HEK293 (cell line): ENCODE measurements around the gene SHC4.
A peak's percentile ranks its signal among the peaks of the same experiment; 100 is the strongest.

Experiments
- CTCF ChIA-PET: fragments of 350-600 bp; formaldehyde crosslinking; extraction: SDS; loops from one replicate; lab custom pipeline; 2021; ENCODE audit warnings: antibody characterized with exemption; lab: Yijun Ruan, JAX
- POLR2A ChIA-PET: fragments of 300-600 bp; formaldehyde crosslinking; extraction: SDS; loops from one replicate; lab custom pipeline; 2020; ENCODE audit warnings: antibody characterized with exemption, inconsistent platforms; lab: Yijun Ruan, JAX
- H3K27ac ChIP-seq: fragments of 200-500 bp; sonication (Bioruptor generic); 2 replicates; pipeline ENCODE4 v1.5.1; 2014; ENCODE audit warnings: low read depth, low read length, control low read depth, inconsistent platforms; ENCODE audit errors: extremely low read depth
- H3K36me3 ChIP-seq, 2 experiments: fragments of 200-500 bp in 1 of 2; sonication (Bioruptor generic) in 1 of 2; 1 replicate in 1 of 2; 2 replicates in 1 of 2; pipeline ENCODE4 v1.5.1; 2014 to 2017; ENCODE audit warnings: inconsistent platforms in 2 of 2, low read length in 2 of 2; ENCODE audit not compliant: control insufficient read depth in 2 of 2, insufficient read depth in 1 of 2
- H3K4me1 ChIP-seq: fragments of 200-500 bp; sonication (Bioruptor generic); 2 replicates; pipeline ENCODE4 v1.5.1; 2014; ENCODE audit warnings: mild to moderate bottlenecking, low read length, inconsistent platforms; ENCODE audit not compliant: control insufficient read depth, insufficient read depth
- H3K4me3 ChIP-seq: 2 replicates; pipeline ENCODE4 v1.5.1; 2011; ENCODE audit warnings: low read depth, mild to moderate bottlenecking, control low read depth, low read length, moderate library complexity
- H3K9me3 ChIP-seq: fragments of 200-500 bp; sonication (Bioruptor generic); 2 replicates; pipeline ENCODE4 v1.5.1; 2014; ENCODE audit warnings: low read depth, low read length, inconsistent platforms; ENCODE audit not compliant: control insufficient read depth, insufficient read depth
- ATF2 ChIP-seq: fragments of 450-650 bp; formaldehyde crosslinking; IDR thresholded peaks from 2 replicates; pipeline ENCODE4 v1.5.1; 2016; ENCODE audit warnings: missing biosample characterization, missing genetic modification characterization, low read depth
- REPIN1 ChIP-seq: fragments of 450-650 bp; formaldehyde crosslinking; IDR thresholded peaks from 2 replicates; pipeline ENCODE4 v1.5.1; 2017; ENCODE audit warnings: missing biosample characterization, missing genetic modification characterization, low read depth
- SETDB1 ChIP-seq: IDR thresholded peaks from one replicate; pipeline ENCODE4 v1.6.1; 2017; ENCODE audit warnings: mild to moderate bottlenecking, low read length, moderate library complexity, mixed read lengths; ENCODE audit not compliant: insufficient read length
- ZBTB48 ChIP-seq: fragments of 450-650 bp; formaldehyde crosslinking; IDR thresholded peaks from 2 replicates; pipeline ENCODE4 v1.5.1; 2016; ENCODE audit warnings: missing biosample characterization, missing genetic modification characterization
- ZIC2 ChIP-seq: fragments of 450-650 bp; formaldehyde crosslinking; IDR thresholded peaks from 2 replicates; pipeline ENCODE4 v1.5.1; 2016; ENCODE audit warnings: missing biosample characterization, missing genetic modification characterization
- ZNF132 ChIP-seq: fragments of 450-650 bp; formaldehyde crosslinking; IDR thresholded peaks from 2 replicates; pipeline ENCODE4 v1.5.1; 2017; ENCODE audit warnings: missing biosample characterization, missing genetic modification characterization, borderline replicate concordance
- ZNF184 ChIP-seq: fragments of 450-650 bp; IDR thresholded peaks from 2 replicates; pipeline ENCODE4 v1.5.1; 2018; ENCODE audit warnings: missing biosample characterization, mild to moderate bottlenecking, missing genetic modification characterization
- ZNF2 ChIP-seq: fragments of 450-650 bp; formaldehyde crosslinking; IDR thresholded peaks from 2 replicates; pipeline ENCODE4 v1.5.1; 2016; ENCODE audit warnings: missing biosample characterization, missing genetic modification characterization
- ZNF221 ChIP-seq: fragments of 450-650 bp; formaldehyde crosslinking; IDR thresholded peaks from 2 replicates; pipeline ENCODE4 v1.5.1; 2017; ENCODE audit warnings: missing biosample characterization, missing genetic modification characterization, borderline replicate concordance
- ZNF24 ChIP-seq: fragments of 450-650 bp; formaldehyde crosslinking; IDR thresholded peaks from 2 replicates; pipeline ENCODE4 v1.5.1; 2016; ENCODE audit warnings: missing biosample characterization, missing genetic modification characterization
- ZNF274 ChIP-seq, 2 experiments: fragments of 200-500 bp in 1 of 2; fragments of 450-650 bp in 1 of 2; sonication (Bioruptor generic) in 1 of 2; formaldehyde crosslinking in 1 of 2; IDR thresholded peaks; 2 replicates each; pipeline versions ENCODE4 v1.5.1 to v1.6.1; 2014 to 2016; ENCODE audit warnings: borderline replicate concordance in 1 of 2, inconsistent platforms in 1 of 2, low read length in 1 of 2, missing biosample characterization in 1 of 2, missing genetic modification characterization in 1 of 2
- ZNF311 ChIP-seq: fragments of 450-650 bp; formaldehyde crosslinking; IDR thresholded peaks from 2 replicates; pipeline ENCODE4 v1.5.1; 2017; ENCODE audit warnings: missing biosample characterization, missing genetic modification characterization, borderline replicate concordance
- ZNF341 ChIP-seq: fragments of 450-650 bp; formaldehyde crosslinking; IDR thresholded peaks from 2 replicates; pipeline ENCODE4; 2016; ENCODE audit warnings: low read depth, missing biosample characterization, missing genetic modification characterization
- ZNF391 ChIP-seq: fragments of 450-650 bp; formaldehyde crosslinking; IDR thresholded peaks from 2 replicates; pipeline ENCODE4 v1.5.1; 2016; ENCODE audit warnings: low read depth, missing biosample characterization, missing genetic modification characterization, borderline replicate concordance
- ZNF449 ChIP-seq: fragments of 450-650 bp; formaldehyde crosslinking; IDR thresholded peaks from 2 replicates; pipeline ENCODE4 v1.5.1; 2017; ENCODE audit warnings: missing biosample characterization, mild to moderate bottlenecking, missing genetic modification characterization, moderate library complexity
- ZNF501 ChIP-seq: fragments of 450-650 bp; formaldehyde crosslinking; IDR thresholded peaks from 2 replicates; pipeline ENCODE4 v1.5.1; 2016; ENCODE audit warnings: missing biosample characterization, missing genetic modification characterization
- ZNF585B ChIP-seq: fragments of 450-650 bp; formaldehyde crosslinking; IDR thresholded peaks from 2 replicates; pipeline ENCODE4 v1.5.1; 2016; ENCODE audit warnings: missing biosample characterization, missing genetic modification characterization
- ZNF624 ChIP-seq: fragments of 450-650 bp; formaldehyde crosslinking; IDR thresholded peaks from 2 replicates; pipeline ENCODE4 v1.5.1; 2017; ENCODE audit warnings: missing biosample characterization, missing genetic modification characterization
- ZNF670 ChIP-seq: fragments of 450-650 bp; formaldehyde crosslinking; IDR thresholded peaks from 2 replicates; pipeline ENCODE4 v1.5.1; 2016; ENCODE audit warnings: missing biosample characterization, missing genetic modification characterization, low read depth
- TF ChIP-seq, protein P1 (sequence below): fragments of 450-650 bp; formaldehyde crosslinking; IDR thresholded peaks from 2 replicates; pipeline ENCODE4 v1.5.1; 2016; ENCODE audit warnings: missing biosample characterization, missing genetic modification characterization, low read depth
- TF ChIP-seq, protein P2 (sequence below): fragments of 450-650 bp; formaldehyde crosslinking; IDR thresholded peaks from 2 replicates; pipeline ENCODE4 v1.5.1; 2016; ENCODE audit warnings: missing biosample characterization, missing genetic modification characterization

The SHC4 gene

GRCh38 chr15:48898032-48898431 lies 65.7 kb downstream of the SHC4 start:
- H3K36me3 ChIP-seq = no peaks in the 10 kb centered on the region
- ChIA-PET CTCF (interaction anchor here (1.1 kb wide), 1 partner anchor 78 kb away, joined by 4 read pairs; no protein-coding TSS in a partner anchor), POLR2A (no interaction called here)
- H3K4me1 ChIP-seq = peaks cover 8% of the 10 kb centered on the region
- TF ChIP-seq ZNF624 (tag by site-specific recombination) = no peak
- TF ChIP-seq SETDB1 = no peak
- no peak for TF ChIP-seq ATF2 (tag by site-specific recombination)
- H3K4me3 ChIP-seq = no peak overlapping the region
- H3K27ac ChIP-seq = no peak overlapping the region
- no peaks in the 10 kb centered on the region for H3K9me3 ChIP-seq

- CTCF ChIA-PET = interaction anchor here (1.0 to 1.1 kb wide), 2 partner anchors 79 to 525 kb away, joined by 3 to 4 read pairs; no protein-coding TSS in a partner anchor
- TF ChIP-seq, protein P1, sequence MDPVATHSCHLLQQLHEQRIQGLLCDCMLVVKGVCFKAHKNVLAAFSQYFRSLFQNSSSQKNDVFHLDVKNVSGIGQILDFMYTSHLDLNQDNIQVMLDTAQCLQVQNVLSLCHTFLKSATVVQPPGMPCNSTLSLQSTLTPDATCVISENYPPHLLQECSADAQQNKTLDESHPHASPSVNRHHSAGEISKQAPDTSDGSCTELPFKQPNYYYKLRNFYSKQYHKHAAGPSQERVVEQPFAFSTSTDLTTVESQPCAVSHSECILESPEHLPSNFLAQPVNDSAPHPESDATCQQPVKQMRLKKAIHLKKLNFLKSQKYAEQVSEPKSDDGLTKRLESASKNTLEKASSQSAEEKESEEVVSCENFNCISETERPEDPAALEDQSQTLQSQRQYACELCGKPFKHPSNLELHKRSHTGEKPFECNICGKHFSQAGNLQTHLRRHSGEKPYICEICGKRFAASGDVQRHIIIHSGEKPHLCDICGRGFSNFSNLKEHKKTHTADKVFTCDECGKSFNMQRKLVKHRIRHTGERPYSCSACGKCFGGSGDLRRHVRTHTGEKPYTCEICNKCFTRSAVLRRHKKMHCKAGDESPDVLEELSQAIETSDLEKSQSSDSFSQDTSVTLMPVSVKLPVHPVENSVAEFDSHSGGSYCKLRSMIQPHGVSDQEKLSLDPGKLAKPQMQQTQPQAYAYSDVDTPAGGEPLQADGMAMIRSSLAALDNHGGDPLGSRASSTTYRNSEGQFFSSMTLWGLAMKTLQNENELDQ (tag by site-specific recombination) = no peak
- TF ChIP-seq ZNF449 (tag by site-specific recombination) (no peak), ZNF221 (tag by site-specific recombination) (no peak), ZNF184 (tag by site-specific recombination) (no peak), REPIN1 (tag by site-specific recombination) (no peak), ZNF585B (no peak), ZNF274 (IDR thresholded peaks at IDR 0.05; ENCODE audit: low read length) (no peak), ZNF274 (tag by site-specific recombination; IDR thresholded peaks at IDR 0.05; ENCODE audit: borderline replicate concordance) (no peak), ZNF311 (tag by site-specific recombination) (no peak), ZNF132 (no peak), ZNF670 (tag by site-specific recombination) (no peak), ZNF501 (tag by site-specific recombination) (no peak), ZNF2 (tag by site-specific recombination) (no peak), ZBTB48 (tag by site-specific recombination) (peak; percentile 48; the same call in 1 of the 2 replicates), ZNF341 (tag by site-specific recombination) (no peak), SETDB1 (no peak), ZNF24 (peak; percentile 74; the same call in 1 of the 2 replicates), ZNF391 (no peak), ZIC2 (no peak)
- TF ChIP-seq, protein P2, sequence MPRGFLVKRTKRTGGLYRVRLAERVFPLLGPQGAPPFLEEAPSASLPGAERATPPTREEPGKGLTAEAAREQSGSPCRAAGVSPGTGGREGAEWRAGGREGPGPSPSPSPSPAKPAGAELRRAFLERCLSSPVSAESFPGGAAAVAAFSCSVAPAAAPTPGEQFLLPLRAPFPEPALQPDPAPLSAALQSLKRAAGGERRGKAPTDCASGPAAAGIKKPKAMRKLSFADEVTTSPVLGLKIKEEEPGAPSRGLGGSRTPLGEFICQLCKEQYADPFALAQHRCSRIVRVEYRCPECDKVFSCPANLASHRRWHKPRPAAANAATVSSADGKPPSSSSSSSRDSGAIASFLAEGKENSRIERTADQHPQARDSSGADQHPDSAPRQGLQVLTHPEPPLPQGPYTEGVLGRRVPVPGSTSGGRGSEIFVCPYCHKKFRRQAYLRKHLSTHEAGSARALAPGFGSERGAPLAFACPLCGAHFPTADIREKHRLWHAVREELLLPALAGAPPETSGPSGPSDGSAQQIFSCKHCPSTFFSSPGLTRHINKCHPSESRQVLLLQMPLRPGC = no peak
Observed at GRCh38 chr15:48896869-48897814, 66.6 kb downstream of the SHC4 start.

More at GRCh38 chr15:48896869-48897814, 66.6 kb downstream of the SHC4 start:
- H3K36me3 ChIP-seq = no peaks in the 10 kb centered on the region
- POLR2A ChIA-PET = no interaction called here
- H3K27ac ChIP-seq = peak overlapping the region; percentile 34; the same call in 1 of the 2 replicates
- no peak overlapping the region for H3K4me3 ChIP-seq
- H3K4me1 ChIP-seq = peaks cover 8% of the 10 kb centered on the region
- H3K9me3 ChIP-seq = no peaks in the 10 kb centered on the region
